HepG2 (cell line): Measurements from ENCODE around the gene GIPC1. TPM values are rescaled to one million over a fixed set of nuclear protein-coding genes. Genes with fewer than 3 reads are reported as not detected.

ENCODE experiments used
- ARNTL ChIP-seq: sonication (generic); formaldehyde crosslinking; IDR thresholded peaks from 2 replicates; pipeline ENCODE4 v1.4.0; 2020; ENCODE audit warnings: mild to moderate bottlenecking, missing genetic modification reagents
- CHD2 ChIP-seq: IDR thresholded peaks from 2 replicates; pipeline ENCODE4 v1.6.1; 2011; ENCODE audit warnings: low read depth, low read length, improper control_type of control experiment
- FOSL2 ChIP-seq: sonication (generic); formaldehyde crosslinking; IDR thresholded peaks from 2 replicates; pipeline ENCODE4 v1.4.0; 2020; ENCODE audit warnings: missing genetic modification reagents
- GATA4 ChIP-seq: sonication (generic); IDR thresholded peaks from 2 replicates; pipeline ENCODE4 v1.6.1; 2016; ENCODE audit warnings: antibody characterized with exemption, low read depth, borderline replicate concordance
- GLI4 ChIP-seq: sonication (generic); formaldehyde crosslinking; IDR thresholded peaks from 2 replicates; pipeline ENCODE4 v1.5.1; 2020; ENCODE audit warnings: missing genetic modification reagents, mild to moderate bottlenecking, moderate library complexity, borderline replicate concordance
- IRF2 ChIP-seq: IDR thresholded peaks from 2 replicates; pipeline ENCODE4 v1.6.1; 2018; ENCODE audit warnings: missing genetic modification reagents, missing compliant biosample characterization
- JUN ChIP-seq: sonication (generic); formaldehyde crosslinking; IDR thresholded peaks from 2 replicates; pipeline ENCODE4 v1.4.0; 2020; ENCODE audit warnings: mild to moderate bottlenecking, missing genetic modification reagents
- KDM6A ChIP-seq: IDR thresholded peaks from 2 replicates; pipeline ENCODE4 v1.6.1; 2016; ENCODE audit warnings: low read depth
- KMT2B ChIP-seq: IDR thresholded peaks from 2 replicates; pipeline ENCODE4 v1.6.1; 2016; ENCODE audit warnings: missing genetic modification reagents, missing compliant biosample characterization
- MED1 ChIP-seq: sonication (generic); formaldehyde crosslinking; IDR thresholded peaks from 2 replicates; pipeline ENCODE4 v1.4.0; 2020; ENCODE audit warnings: missing genetic modification reagents
- SATB2 ChIP-seq: sonication (generic); formaldehyde crosslinking; IDR thresholded peaks from 2 replicates; pipeline ENCODE4 v1.5.0; 2020; ENCODE audit warnings: missing genetic modification reagents
- STAT6 ChIP-seq: sonication (generic); formaldehyde crosslinking; IDR thresholded peaks from 2 replicates; pipeline ENCODE4 v1.4.0; 2020; ENCODE audit warnings: missing genetic modification reagents, mild to moderate bottlenecking, borderline replicate concordance
- TCF7L2 ChIP-seq: IDR thresholded peaks from 2 replicates; pipeline ENCODE4 v1.6.1; 2011; ENCODE audit warnings: mild to moderate bottlenecking, low read depth, low read length, moderate library complexity
- TEF ChIP-seq: sonication (generic); formaldehyde crosslinking; IDR thresholded peaks from 2 replicates; pipeline ENCODE4 v1.5.0; 2020; ENCODE audit warnings: missing genetic modification reagents
- XBP1 ChIP-seq: sonication (generic); formaldehyde crosslinking; IDR thresholded peaks from 2 replicates; pipeline ENCODE4 v1.5.0; 2020; ENCODE audit warnings: missing genetic modification reagents
- ZFP36L2 ChIP-seq: sonication (generic); formaldehyde crosslinking; IDR thresholded peaks from 2 replicates; pipeline ENCODE4 v1.4.0; 2020; ENCODE audit warnings: missing genetic modification reagents
- ZNF333 ChIP-seq: sonication (generic); formaldehyde crosslinking; IDR thresholded peaks from 2 replicates; pipeline ENCODE4 v1.4.0; 2020; ENCODE audit warnings: mild to moderate bottlenecking, missing genetic modification reagents, borderline replicate concordance
- ZNF709 ChIP-seq: sonication (generic); formaldehyde crosslinking; IDR thresholded peaks from 2 replicates; pipeline ENCODE4 v1.5.0; 2020; ENCODE audit warnings: mild to moderate bottlenecking, missing genetic modification reagents
- polyA plus RNA-seq, 8 experiments: library from polyadenylated mRNA; depleted of rRNA in 3 of 8; stranded (reverse) in 7 of 8; unstranded in 1 of 8; fragments of >200 nt; fragmentation: Illumina TruSeq in 4 of 8; extraction: Trizol in 4 of 8; gene quantifications; 2 replicates each; pipeline versions ENCODE4 v1.2.1 to v1.2.3, GENCODE V29; 2011 to 2016; ENCODE audit warnings: low read depth in 4 of 8, missing spikeins in 1 of 8, mixed read lengths in 1 of 8; ENCODE audit not compliant: insufficient read depth in 1 of 8
- total RNA-seq, 5 experiments: library from RNA; depleted of rRNA; stranded (reverse); fragments of >200 nt; fragmentation: Illumina TruSeq; extraction: Trizol; gene quantifications; 2 replicates each; pipeline ENCODE4 v1.2.3, GENCODE V29; 2016; ENCODE audit warnings: low read depth in 1 of 5
- TF ChIP-seq, protein P1 (sequence below): sonication (generic); formaldehyde crosslinking; IDR thresholded peaks from 2 replicates; pipeline ENCODE4 v1.5.0; 2020; ENCODE audit warnings: missing genetic modification reagents
- TF ChIP-seq, protein P2 (sequence below): sonication (generic); formaldehyde crosslinking; IDR thresholded peaks from 2 replicates; pipeline ENCODE4 v1.9.0; 2022; ENCODE audit warnings: missing genetic modification reagents, mild to moderate bottlenecking, borderline replicate concordance
- TF ChIP-seq, protein P3 (sequence below): IDR thresholded peaks from 2 replicates; pipeline ENCODE4 v1.6.1; 2016; ENCODE audit warnings: mild to moderate bottlenecking, missing biosample characterization, missing genetic modification reagents
- TF ChIP-seq, protein P4 (sequence below): sonication (generic); formaldehyde crosslinking; IDR thresholded peaks from 2 replicates; pipeline ENCODE4 v1.4.0; 2020; ENCODE audit warnings: mild to moderate bottlenecking, missing genetic modification reagents

The GIPC1 gene
- total and polyA plus RNA-seq, 2 of the 13 experiments (the other 11 are each of a cell fraction or from before 2014, with no cell fraction given) = 27.1 to 48.1 TPM

GRCh38 chr19:14529254-14530004 lies 33.5 kb upstream of the GIPC1 start, which contains the start of gene TECR (continued):
- TF ChIP-seq, protein P1, sequence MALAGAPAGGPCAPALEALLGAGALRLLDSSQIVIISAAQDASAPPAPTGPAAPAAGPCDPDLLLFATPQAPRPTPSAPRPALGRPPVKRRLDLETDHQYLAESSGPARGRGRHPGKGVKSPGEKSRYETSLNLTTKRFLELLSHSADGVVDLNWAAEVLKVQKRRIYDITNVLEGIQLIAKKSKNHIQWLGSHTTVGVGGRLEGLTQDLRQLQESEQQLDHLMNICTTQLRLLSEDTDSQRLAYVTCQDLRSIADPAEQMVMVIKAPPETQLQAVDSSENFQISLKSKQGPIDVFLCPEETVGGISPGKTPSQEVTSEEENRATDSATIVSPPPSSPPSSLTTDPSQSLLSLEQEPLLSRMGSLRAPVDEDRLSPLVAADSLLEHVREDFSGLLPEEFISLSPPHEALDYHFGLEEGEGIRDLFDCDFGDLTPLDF = peak; percentile 88
- TF ChIP-seq, protein P2, sequence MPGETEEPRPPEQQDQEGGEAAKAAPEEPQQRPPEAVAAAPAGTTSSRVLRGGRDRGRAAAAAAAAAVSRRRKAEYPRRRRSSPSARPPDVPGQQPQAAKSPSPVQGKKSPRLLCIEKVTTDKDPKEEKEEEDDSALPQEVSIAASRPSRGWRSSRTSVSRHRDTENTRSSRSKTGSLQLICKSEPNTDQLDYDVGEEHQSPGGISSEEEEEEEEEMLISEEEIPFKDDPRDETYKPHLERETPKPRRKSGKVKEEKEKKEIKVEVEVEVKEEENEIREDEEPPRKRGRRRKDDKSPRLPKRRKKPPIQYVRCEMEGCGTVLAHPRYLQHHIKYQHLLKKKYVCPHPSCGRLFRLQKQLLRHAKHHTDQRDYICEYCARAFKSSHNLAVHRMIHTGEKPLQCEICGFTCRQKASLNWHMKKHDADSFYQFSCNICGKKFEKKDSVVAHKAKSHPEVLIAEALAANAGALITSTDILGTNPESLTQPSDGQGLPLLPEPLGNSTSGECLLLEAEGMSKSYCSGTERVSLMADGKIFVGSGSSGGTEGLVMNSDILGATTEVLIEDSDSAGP (CRISPR knock-in tag) = peak; percentile 90; the same call in 1 of the 2 replicates
- TF ChIP-seq SATB2 (CRISPR knock-in tag) (no peak), FOSL2 (CRISPR knock-in tag) (no peak), GATA4 (peak; percentile 56; the same call in 1 of the 2 replicates), TCF7L2 (no peak), ZFP36L2 (CRISPR knock-in tag) (no peak), KMT2B (peak; percentile 56; the same call in 1 of the 2 replicates), IRF2 (no peak), ZNF333 (peak; percentile 66; the same call in 1 of the 2 replicates), KDM6A (CRISPR knock-in tag) (no peak), ARNTL (CRISPR knock-in tag) (no peak; the same call in 1 of the 2 replicates), JUN (CRISPR knock-in tag) (no peak), TEF (no peak; the same call in 1 of the 2 replicates), GLI4 (CRISPR knock-in tag) (no peak; the same call in 1 of the 2 replicates), MED1 (CRISPR knock-in tag) (peak; percentile 42; the same call in 1 of the 2 replicates), STAT6 (CRISPR knock-in tag) (no peak; the same call in 1 of the 2 replicates), ZNF709 (no peak), XBP1 (CRISPR knock-in tag) (no peak), CHD2 (no peak)
- TF ChIP-seq, protein P3, sequence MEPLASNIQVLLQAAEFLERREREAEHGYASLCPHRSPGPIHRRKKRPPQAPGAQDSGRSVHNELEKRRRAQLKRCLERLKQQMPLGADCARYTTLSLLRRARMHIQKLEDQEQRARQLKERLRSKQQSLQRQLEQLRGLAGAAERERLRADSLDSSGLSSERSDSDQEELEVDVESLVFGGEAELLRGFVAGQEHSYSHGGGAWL (CRISPR knock-in tag) = peak; percentile 75
- TF ChIP-seq, protein P4, sequence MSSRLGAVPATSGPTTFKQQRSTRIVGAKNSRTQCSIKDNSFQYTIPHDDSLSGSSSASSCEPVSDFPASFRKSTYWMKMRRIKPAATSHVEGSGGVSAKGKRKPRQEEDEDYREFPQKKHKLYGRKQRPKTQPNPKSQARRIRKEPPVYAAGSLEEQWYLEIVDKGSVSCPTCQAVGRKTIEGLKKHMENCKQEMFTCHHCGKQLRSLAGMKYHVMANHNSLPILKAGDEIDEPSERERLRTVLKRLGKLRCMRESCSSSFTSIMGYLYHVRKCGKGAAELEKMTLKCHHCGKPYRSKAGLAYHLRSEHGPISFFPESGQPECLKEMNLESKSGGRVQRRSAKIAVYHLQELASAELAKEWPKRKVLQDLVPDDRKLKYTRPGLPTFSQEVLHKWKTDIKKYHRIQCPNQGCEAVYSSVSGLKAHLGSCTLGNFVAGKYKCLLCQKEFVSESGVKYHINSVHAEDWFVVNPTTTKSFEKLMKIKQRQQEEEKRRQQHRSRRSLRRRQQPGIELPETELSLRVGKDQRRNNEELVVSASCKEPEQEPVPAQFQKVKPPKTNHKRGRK (CRISPR knock-in tag) = no peak
